ENCODE measurements around the gene MAP7D2.

Gene MAP7D2

GRCh38 chrX:19990556-19991349 lies 126.0 kb downstream of the MAP7D2 start, which contains the start of gene BCLAF3 (continued):
- TF ChIP-seq ZBTB6 (tag by site-specific recombination; IDR thresholded peaks at IDR 0.05): no peak
- TF ChIP-seq ZNF121 (tag by site-specific recombination; IDR thresholded peaks at IDR 0.05): no peak
- no peak for TF ChIP-seq ZNF426 (tag by site-specific recombination; IDR thresholded peaks at IDR 0.05)
- no peak for TF ChIP-seq FEZF1 (tag by site-specific recombination; IDR thresholded peaks at IDR 0.05)
- no peak for TF ChIP-seq OVOL3 (tag by site-specific recombination; IDR thresholded peaks at IDR 0.05)
- no peak for TF ChIP-seq ZNF704 (tag by site-specific recombination; IDR thresholded peaks at IDR 0.05)
- no peak for TF ChIP-seq RBAK (tag by site-specific recombination; IDR thresholded peaks at IDR 0.05)
- TF ChIP-seq ZNF513 (tag by site-specific recombination; IDR thresholded peaks at IDR 0.05): no peak
- no peak for TF ChIP-seq ZNF292 (tag by site-specific recombination; IDR thresholded peaks at IDR 0.05; ENCODE audit: borderline replicate concordance, low read depth)
- no peak for TF ChIP-seq ZNF692 (tag by site-specific recombination; IDR thresholded peaks at IDR 0.05)
- no peak for TF ChIP-seq MZF1 (tag by site-specific recombination; IDR thresholded peaks at IDR 0.05; ENCODE audit: borderline replicate concordance)
- TF ChIP-seq ZNF221 (tag by site-specific recombination; IDR thresholded peaks at IDR 0.05; ENCODE audit: borderline replicate concordance): no peak
- peak; percentile 96; the same call in 1 of the 2 replicates for TF ChIP-seq ZBTB8A (tag by site-specific recombination; IDR thresholded peaks at IDR 0.05)
- no peak for TF ChIP-seq ZSCAN18 (tag by site-specific recombination; IDR thresholded peaks at IDR 0.05)
- no peak for TF ChIP-seq ZNF146 (tag by site-specific recombination; IDR thresholded peaks at IDR 0.05)
- TF ChIP-seq ZNF792 (tag by site-specific recombination; IDR thresholded peaks at IDR 0.05): no peak
- no peak for TF ChIP-seq BCL11B (tag by site-specific recombination; IDR thresholded peaks at IDR 0.05; ENCODE audit: low read depth)
- 0 out of 2 replicates have a peak, but pooled peaks have one; percentile 7 for TF ChIP-seq ZNF341 (tag by site-specific recombination; IDR thresholded peaks at IDR 0.05; ENCODE audit: low read depth)
- TF ChIP-seq SETDB1 (IDR thresholded peaks at IDR 0.05; ENCODE audit: insufficient read length, low read length): no peak
- no peak for TF ChIP-seq YY2 (tag by site-specific recombination; IDR thresholded peaks at IDR 0.05)
- no peak for TF ChIP-seq EGR2 (tag by site-specific recombination; IDR thresholded peaks at IDR 0.05; ENCODE audit: low read depth)
- no peak for TF ChIP-seq PRDM4 (tag by site-specific recombination; IDR thresholded peaks at IDR 0.05)
- TF ChIP-seq ZNF223 (tag by site-specific recombination; IDR thresholded peaks at IDR 0.05): no peak
- no peak for TF ChIP-seq ZNF843 (tag by site-specific recombination; IDR thresholded peaks at IDR 0.05)
- no peak for TF ChIP-seq ZNF510 (tag by site-specific recombination; IDR thresholded peaks at IDR 0.05; ENCODE audit: insufficient replicate concordance)
- no peak for TF ChIP-seq ZNF280D (tag by site-specific recombination; IDR thresholded peaks at IDR 0.05)
- no peak for TF ChIP-seq ZNF658 (tag by site-specific recombination; IDR thresholded peaks at IDR 0.05)
